Measurements from ENCODE around the gene IL10RA. TPM values are rescaled to one million over a fixed set of nuclear protein-coding genes. Genes with fewer than 3 reads are reported as not detected.

IL10RA gene
- total RNA-seq, 1 donor from 2014 or later, result 0.25 TPM

GRCh38 chr11:118028626-118029025 lies 42.4 kb downstream of the IL10RA start:
- no peak overlapping the region for H3K4me3 ChIP-seq (ENCODE audit: low read depth, low read length)
- peaks cover 4% of the 10 kb centered on the region for H3K27me3 ChIP-seq (ENCODE audit: control insufficient read depth, insufficient read depth, low read length)
- no peaks in the 10 kb centered on the region for H3K36me3 ChIP-seq (ENCODE audit: control insufficient read depth, insufficient read depth, low read length)
- no peak for TF ChIP-seq CTCF (IDR thresholded peaks at IDR 0.05; ENCODE audit: insufficient read depth, low read length, poor library complexity, severe bottlenecking)
- DNase-seq (ENCODE audit: low read depth), result no peak

- Histone ChIP-seq H3K4me3 (ENCODE audit: low read depth, low read length) (no peak overlapping the region), H3K27me3 (ENCODE audit: control insufficient read depth, insufficient read depth, low read length) (peaks cover 6% of the 10 kb centered on the region), H3K36me3 (ENCODE audit: control insufficient read depth, insufficient read depth, low read length) (no peaks in the 10 kb centered on the region)
- no peak for DNase-seq (ENCODE audit: low read depth)
- no peak for TF ChIP-seq CTCF (IDR thresholded peaks at IDR 0.05; ENCODE audit: insufficient read depth, low read length, poor library complexity, severe bottlenecking)
Measured at GRCh38 chr11:118033443-118033842, 47.2 kb downstream of the IL10RA start.

GRCh38 chr11:118042141-118042540 lies 55.9 kb downstream of the IL10RA start:
- TF ChIP-seq CTCF (IDR thresholded peaks at IDR 0.05; ENCODE audit: insufficient read depth, low read length, poor library complexity, severe bottlenecking), result no peak
- DNase-seq (ENCODE audit: low read depth), result no peak

GRCh38 chr11:118042796-118043195 lies 56.6 kb downstream of the IL10RA start:
- Histone ChIP-seq H3K27me3 (ENCODE audit: control insufficient read depth, insufficient read depth, low read length) (no peaks in the 10 kb centered on the region), H3K4me3 (ENCODE audit: low read depth, low read length) (no peak overlapping the region), H3K36me3 (ENCODE audit: control insufficient read depth, insufficient read depth, low read length) (no peaks in the 10 kb centered on the region)
- no peak for DNase-seq (ENCODE audit: low read depth)
- no peak for TF ChIP-seq CTCF (IDR thresholded peaks at IDR 0.05; ENCODE audit: insufficient read depth, low read length, poor library complexity, severe bottlenecking)

More at GRCh38 chr11:118042141-118042540, 55.9 kb downstream of the IL10RA start:
- H3K36me3 ChIP-seq (ENCODE audit: control insufficient read depth, insufficient read depth, low read length), result no peaks in the 10 kb centered on the region
- H3K27me3 ChIP-seq (ENCODE audit: control insufficient read depth, insufficient read depth, low read length), result no peaks in the 10 kb centered on the region
- no peak overlapping the region for H3K4me3 ChIP-seq (ENCODE audit: low read depth, low read length)

- Histone ChIP-seq H3K27me3 (ENCODE audit: control insufficient read depth, insufficient read depth, low read length) (no peaks in the 10 kb centered on the region), H3K4me3 (ENCODE audit: low read depth, low read length) (no peak overlapping the region), H3K36me3 (ENCODE audit: control insufficient read depth, insufficient read depth, low read length) (no peaks in the 10 kb centered on the region)
- no peak for TF ChIP-seq CTCF (IDR thresholded peaks at IDR 0.05; ENCODE audit: insufficient read depth, low read length, poor library complexity, severe bottlenecking)
- DNase-seq (ENCODE audit: low read depth), result no peak
Measured at GRCh38 chr11:118045191-118045590, 59.0 kb downstream of the IL10RA start.
